Psoas muscle (tissue), 8 donors: ENCODE data around the gene MYO10. TPM values are rescaled to one million over a fixed set of nuclear protein-coding genes. Genes with fewer than 3 reads are reported as not detected.

Experiments
- ATAC-seq, 4 donors: fragments of 200-7000 bp; cut with Tn5 transposase; one replicate each; pipeline ENCODE4 v1.9.1; 2020; ENCODE audit warnings: moderate library complexity in 3 of 4, mild to moderate bottlenecking in 2 of 4
- DNase-seq, 2 donors: peaks; one replicate each; pipeline ENCODE4 v3.0.0-alpha.2; 2020
- H3K27ac ChIP-seq: fragments of 200-600 bp; one replicate; pipeline ENCODE4 v1.8.0; 2022
- H3K27me3 ChIP-seq, 3 donors: fragments of 200-600 bp in 1 of 3; one replicate each; pipeline versions ENCODE4 v1.6.1 to v1.8.0; 2013 to 2022; ENCODE audit warnings: low read length in 2 of 3, mild to moderate bottlenecking in 2 of 3, moderate library complexity in 1 of 3; ENCODE audit not compliant: insufficient read depth in 3 of 3
- H3K36me3 ChIP-seq, 2 donors: fragments of 200-600 bp in 1 of 2; one replicate each; pipeline versions ENCODE4 v1.6.1 to v1.8.0; 2013 to 2022; ENCODE audit warnings: low read depth in 1 of 2, mild to moderate bottlenecking in 1 of 2, moderate library complexity in 1 of 2; ENCODE audit not compliant: insufficient read depth in 1 of 2
- H3K4me1 ChIP-seq: fragments of 200-600 bp; one replicate; pipeline ENCODE4 v1.8.0; 2022
- H3K4me3 ChIP-seq: fragments of 200-600 bp; one replicate; pipeline ENCODE4 v1.8.0; 2022; ENCODE audit warnings: mild to moderate bottlenecking
- H3K9me3 ChIP-seq: fragments of 200-600 bp; one replicate; pipeline ENCODE4 v1.8.0; 2022
- CTCF ChIP-seq: fragments of 200-600 bp; IDR thresholded peaks from one replicate; pipeline ENCODE4 v1.8.0; 2022; ENCODE audit warnings: antibody characterized with exemption
- WGBS, 3 donors: extraction: QIAGEN DNeasy Blood & Tissue Kit; methylation state at CpG; one replicate each; pipeline versions ENCODE4 v1.1.6 to v1.1.7; 2013; 5-methylcytosine and 5-hydroxymethylcytosine counted together
- intact Hi-C, 2 donors: fragments of 100-400 bp; cut with DNase I; formaldehyde crosslinking; loops; one replicate each; pipeline versions ENCODE4 v1.11.0 to v1.14.2; 2022
- polyA plus RNA-seq, 3 donors: library from polyadenylated mRNA; stranded (reverse); fragments of 200-250 nt; gene quantifications; one replicate each; pipeline ENCODE4 v1.2.3, GENCODE V29; 2013
- total RNA-seq, 4 donors: library from RNA; stranded (reverse); fragmentation: NEBNext Ultra II Directional in 2 of 4; extraction: Animal tissue kit (Norgen Biotek cat#: 25700) in 2 of 4; gene quantifications; one replicate each; pipeline versions ENCODE4 v1.2.1 to v1.2.4, GENCODE V29; 2021 to 2023
- donor health status: healthy with polysubstance abuse.
- donor health status: DM: no; HTN: no; CAD: no; lungs with moderate emphysema.
- donor health status: Bipolar disorder and iron deficiency.
- donor health status: healthy.
- donor health status: DM: yes; HTN: yes; CAD: no.
- donor health status: DM: no; HTN: no; CAD: no.
- donor health status: DM: no; HTN: no; CAD: no.
- donor health status: DM: yes; HTN: yes; CAD: no.

The MYO10 gene
- total and polyA plus RNA-seq, 7 donors: 1.8 to 10.9 (median 10.0) TPM

- no peaks in the 10 kb centered on the region for H3K27me3 ChIP-seq
- DNase-seq: no peak
- H3K36me3 ChIP-seq: peaks cover 0 to 2% of the 10 kb centered on the region in 2 donors
- peak in 3 of 4 donors; percentile 27 to 39 (median 32) for ATAC-seq
- peaks cover 33% of the 10 kb centered on the region for H3K4me1 ChIP-seq
- no peak overlapping the region for H3K4me3 ChIP-seq
- no peak overlapping the region for H3K27ac ChIP-seq
- H3K9me3 ChIP-seq: no peaks in the 10 kb centered on the region
- TF ChIP-seq CTCF: no peak
- intact Hi-C loops: loop anchor here in 1 of 2 donors (10.0 kb wide), 1 partner anchor 199 kb away; no protein-coding TSS in a partner anchor
- WGBS, 3 donors: 49 to 67% (median 57%) methylated on average over 3 of the region's 3 CpGs
Observed at GRCh38 chr5:16773991-16774390, 162.1 kb downstream of the MYO10 start.

GRCh38 chr5:16772556-16772955, 163.5 kb downstream of the MYO10 start:
- intact Hi-C loops: loop anchor here in 1 of 2 donors (10.0 kb wide), 1 partner anchor 198 kb away; no protein-coding TSS in a partner anchor
- 51 to 60% (median 58%) methylated on average over 3 of the region's 3 CpGs for WGBS, 3 donors
- no peaks in the 10 kb centered on the region for H3K27me3 ChIP-seq
- H3K27ac ChIP-seq: no peak overlapping the region
- ATAC-seq (no peak), DNase-seq (no peak)
- H3K36me3 ChIP-seq: peaks cover 0 to 6% of the 10 kb centered on the region in 2 donors
- peaks cover 33% of the 10 kb centered on the region for H3K4me1 ChIP-seq
- H3K9me3 ChIP-seq: no peaks in the 10 kb centered on the region
- no peak overlapping the region for H3K4me3 ChIP-seq
- TF ChIP-seq CTCF: no peak

DNA sequence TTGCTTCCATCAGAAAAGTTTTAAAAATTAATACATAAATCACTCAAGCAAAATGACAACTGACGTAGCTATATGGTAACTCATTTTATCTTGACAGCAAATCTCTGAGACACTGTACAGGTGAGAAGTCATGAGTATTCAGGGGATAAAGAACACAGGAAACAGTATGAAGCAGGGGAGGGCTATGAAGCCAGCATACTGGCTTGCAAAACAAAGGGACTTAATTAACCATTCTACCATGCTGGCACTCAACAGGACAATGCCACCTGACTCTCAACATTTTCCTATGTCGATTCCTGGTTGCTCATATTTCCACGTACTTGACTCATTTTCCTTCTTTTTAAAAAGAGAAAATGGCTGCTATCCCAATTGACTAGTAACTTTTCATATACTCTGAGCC, 167.9 kb downstream of the MYO10 start:
- no peak for DNase-seq
- H3K9me3 ChIP-seq: no peaks in the 10 kb centered on the region
- H3K4me1 ChIP-seq: no peaks in the 10 kb centered on the region
- intact Hi-C loops: no loop called here
- no peak for TF ChIP-seq CTCF
- H3K27ac ChIP-seq: no peak overlapping the region
- H3K4me3 ChIP-seq: no peak overlapping the region
- WGBS, 3 donors: 80 to 84% (median 83%) methylated on average over 3 of the region's 3 CpGs
- no peaks in the 10 kb centered on the region for H3K27me3 ChIP-seq
- ATAC-seq: no peak
- H3K36me3 ChIP-seq: peaks cover 0 to 14% of the 10 kb centered on the region in 2 donors

DNA sequence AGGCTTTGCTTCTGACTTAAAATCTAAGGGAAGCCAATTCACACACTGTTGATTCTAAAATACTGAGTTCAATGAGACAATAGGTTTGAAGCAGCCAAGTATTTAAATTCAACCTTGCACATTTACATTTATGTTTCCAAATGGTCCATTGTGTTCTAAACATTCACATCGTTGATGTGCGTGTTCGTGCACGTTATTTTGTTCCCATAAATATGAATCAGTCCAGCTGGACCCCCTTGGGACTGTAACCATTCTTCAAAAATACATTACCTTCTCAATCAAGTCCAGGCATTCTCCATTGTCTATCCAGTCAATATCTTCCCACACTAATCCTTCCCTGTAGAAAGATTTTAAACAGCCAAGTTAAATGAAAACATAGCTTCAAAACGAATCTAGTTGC, 172.9 kb downstream of the MYO10 start:
- no peak overlapping the region for H3K27ac ChIP-seq
- no peaks in the 10 kb centered on the region for H3K27me3 ChIP-seq
- H3K4me1 ChIP-seq: no peaks in the 10 kb centered on the region
- H3K36me3 ChIP-seq: peaks cover 0 to 33% of the 10 kb centered on the region in 2 donors
- TF ChIP-seq CTCF: no peak
- DNase-seq (no peak), ATAC-seq (no peak)
- intact Hi-C loops: no loop called here
- no peak overlapping the region for H3K4me3 ChIP-seq
- H3K9me3 ChIP-seq: no peaks in the 10 kb centered on the region
- 62 to 74% (median 72%) methylated on average over 5 of the region's 5 CpGs for WGBS, 3 donors

GRCh38 chr5:16759147-16759773, 176.8 kb downstream of the MYO10 start:
- DNase-seq: no peak
- intact Hi-C loops: no loop called here
- Histone ChIP-seq H3K9me3 (no peaks in the 10 kb centered on the region), H3K4me1 (no peaks in the 10 kb centered on the region), H3K36me3 (peaks cover 0 to 44% of the 10 kb centered on the region in 2 donors), H3K4me3 (no peak overlapping the region), H3K27me3 (no peaks in the 10 kb centered on the region), H3K27ac (no peak overlapping the region)
- 79 to 86% (median 82%) methylated on average over 16 of the region's 16 CpGs for WGBS, 3 donors
- TF ChIP-seq CTCF: no peak
- ATAC-seq: no peak
